GM10266 (cell line): Measurements from ENCODE around the gene MYRIP.

Experiments used
- DNase-seq: peaks from one replicate; pipeline ENCODE4 v3.0.0; 2012; ENCODE audit errors: extremely low spot score
- TF ChIP-seq, protein P1 (sequence below): IDR thresholded peaks from 2 replicates; pipeline ENCODE4 v1.5.1; 2012; ENCODE audit warnings: mild to moderate bottlenecking, low read depth; ENCODE audit not compliant: control insufficient read depth, insufficient read depth; ENCODE audit errors: missing control alignments

Gene MYRIP

GRCh38 chr3:40169983-40170382, 360.6 kb downstream of the MYRIP start:
- DNase-seq = no peak

DNA sequence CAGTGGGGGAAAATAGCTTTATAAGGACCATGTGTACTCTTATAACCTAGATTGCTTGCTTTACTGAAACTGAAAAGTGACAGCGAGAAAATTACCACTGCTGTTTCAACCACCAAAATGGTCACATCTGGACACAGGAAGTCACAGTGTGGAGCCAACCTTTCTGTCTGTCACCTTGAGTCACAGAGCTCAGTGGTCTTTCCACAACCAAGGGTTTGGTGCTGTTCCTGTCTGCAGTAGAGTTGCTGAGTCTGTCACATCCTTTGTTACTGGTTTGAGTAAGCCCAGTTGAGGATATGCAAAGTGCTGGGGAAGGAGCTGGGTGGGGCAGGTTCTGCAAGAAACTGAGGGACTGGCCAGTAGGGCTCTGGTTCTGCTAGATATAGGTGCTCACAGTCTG, 361.0 kb downstream of the MYRIP start:
- TF ChIP-seq, protein P1, sequence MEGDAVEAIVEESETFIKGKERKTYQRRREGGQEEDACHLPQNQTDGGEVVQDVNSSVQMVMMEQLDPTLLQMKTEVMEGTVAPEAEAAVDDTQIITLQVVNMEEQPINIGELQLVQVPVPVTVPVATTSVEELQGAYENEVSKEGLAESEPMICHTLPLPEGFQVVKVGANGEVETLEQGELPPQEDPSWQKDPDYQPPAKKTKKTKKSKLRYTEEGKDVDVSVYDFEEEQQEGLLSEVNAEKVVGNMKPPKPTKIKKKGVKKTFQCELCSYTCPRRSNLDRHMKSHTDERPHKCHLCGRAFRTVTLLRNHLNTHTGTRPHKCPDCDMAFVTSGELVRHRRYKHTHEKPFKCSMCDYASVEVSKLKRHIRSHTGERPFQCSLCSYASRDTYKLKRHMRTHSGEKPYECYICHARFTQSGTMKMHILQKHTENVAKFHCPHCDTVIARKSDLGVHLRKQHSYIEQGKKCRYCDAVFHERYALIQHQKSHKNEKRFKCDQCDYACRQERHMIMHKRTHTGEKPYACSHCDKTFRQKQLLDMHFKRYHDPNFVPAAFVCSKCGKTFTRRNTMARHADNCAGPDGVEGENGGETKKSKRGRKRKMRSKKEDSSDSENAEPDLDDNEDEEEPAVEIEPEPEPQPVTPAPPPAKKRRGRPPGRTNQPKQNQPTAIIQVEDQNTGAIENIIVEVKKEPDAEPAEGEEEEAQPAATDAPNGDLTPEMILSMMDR = no peak
- peak; percentile 42 for DNase-seq

More at GRCh38 chr3:40169983-40170382, 360.6 kb downstream of the MYRIP start:
- TF ChIP-seq, protein P1 = no peak

DNA sequence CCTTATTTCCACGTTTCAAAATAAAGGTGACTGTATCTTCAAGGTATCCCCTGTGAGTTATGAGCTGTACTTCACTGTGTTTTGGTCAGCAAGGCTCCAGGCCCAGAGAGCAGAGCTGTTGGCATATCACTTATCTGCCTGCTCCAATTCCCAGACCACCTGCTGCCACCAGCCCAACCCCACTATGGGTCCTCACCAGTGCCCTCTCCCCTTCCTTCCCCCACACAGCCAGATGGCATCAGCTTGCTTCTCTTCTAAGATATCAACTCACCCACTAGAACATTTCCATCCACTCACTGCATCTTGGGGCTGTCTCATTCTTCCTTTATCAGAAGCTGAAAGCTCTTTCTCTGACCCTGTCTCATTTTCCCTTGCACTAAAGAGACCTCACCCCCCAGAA, 363.2 kb downstream of the MYRIP start:
- TF ChIP-seq, protein P1 = no peak
- DNase-seq = no peak

DNA sequence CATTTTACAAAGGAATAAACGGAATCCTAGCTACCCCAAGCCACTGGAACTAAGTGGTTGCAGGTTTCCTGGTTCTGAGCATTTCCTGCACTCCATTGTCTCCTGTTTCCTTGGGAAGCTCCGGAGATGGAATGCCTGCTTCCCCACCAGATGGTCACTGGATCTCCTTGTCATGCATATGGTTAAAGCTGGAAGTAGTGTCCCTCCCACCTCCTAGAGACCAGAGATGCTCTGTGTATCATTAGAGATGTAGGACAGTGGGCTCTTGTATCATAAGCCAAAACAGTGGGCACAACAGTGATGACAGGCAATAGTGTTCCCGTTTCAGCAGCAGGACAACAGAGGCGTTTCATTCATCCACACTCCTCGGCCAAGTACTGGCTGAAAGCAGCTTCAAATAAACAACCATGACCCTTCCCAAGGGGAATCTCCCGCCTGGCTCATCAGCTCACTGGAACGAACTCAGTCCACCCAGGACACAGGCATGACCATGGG, 363.9 kb downstream of the MYRIP start:
- TF ChIP-seq, protein P1 = no peak
- DNase-seq = no peak

DNA sequence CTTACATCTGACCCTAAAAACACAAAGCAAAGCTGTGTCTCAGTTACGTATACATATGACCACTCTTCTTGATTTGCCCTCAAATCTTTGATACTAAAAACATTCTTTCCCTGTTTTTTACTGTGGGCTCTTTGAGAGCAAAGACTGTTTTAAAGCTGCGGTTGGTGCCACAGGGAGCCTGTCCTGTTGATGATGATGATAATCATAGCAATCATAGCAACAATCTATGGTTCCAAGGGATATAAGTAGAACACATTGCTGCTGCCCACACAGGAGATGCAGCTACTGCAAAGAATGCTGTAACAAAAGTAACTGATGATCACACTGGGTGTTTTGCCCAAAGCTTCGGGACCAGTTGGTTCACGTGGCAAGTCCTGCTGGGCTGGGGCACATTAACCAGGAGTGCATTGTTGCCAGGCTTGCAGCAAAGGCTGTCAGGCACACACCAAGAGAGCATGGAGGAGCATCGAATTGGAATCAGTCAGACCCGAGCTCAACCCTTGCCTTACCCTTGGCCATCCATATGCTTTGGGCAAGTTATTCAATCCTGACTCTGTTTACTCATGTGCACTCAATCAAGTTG, 368.7 kb downstream of the MYRIP start:
- TF ChIP-seq, protein P1 = no peak
- DNase-seq = no peak

DNA sequence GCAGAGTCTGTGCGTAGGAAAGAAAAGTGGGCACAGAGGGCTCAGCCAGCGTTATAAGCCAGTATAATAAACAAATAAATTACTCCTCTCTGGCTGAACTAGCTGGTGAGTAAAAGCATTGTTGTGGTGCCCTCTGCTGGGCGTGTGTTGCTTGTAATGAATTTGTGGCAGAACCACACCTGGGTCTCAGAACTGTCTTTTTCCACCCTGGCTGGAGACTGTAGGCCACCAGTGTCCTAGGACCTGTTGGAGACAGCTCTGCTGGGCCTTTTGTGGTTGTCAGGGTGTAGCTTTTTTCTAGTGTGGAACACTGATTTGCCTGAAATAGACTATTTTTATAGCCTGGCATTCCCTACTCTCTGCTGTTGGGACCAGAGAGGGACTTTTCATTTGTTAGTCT, 369.6 kb downstream of the MYRIP start:
- TF ChIP-seq, protein P1 = peak; percentile 74
- DNase-seq = peak; percentile 46

DNA sequence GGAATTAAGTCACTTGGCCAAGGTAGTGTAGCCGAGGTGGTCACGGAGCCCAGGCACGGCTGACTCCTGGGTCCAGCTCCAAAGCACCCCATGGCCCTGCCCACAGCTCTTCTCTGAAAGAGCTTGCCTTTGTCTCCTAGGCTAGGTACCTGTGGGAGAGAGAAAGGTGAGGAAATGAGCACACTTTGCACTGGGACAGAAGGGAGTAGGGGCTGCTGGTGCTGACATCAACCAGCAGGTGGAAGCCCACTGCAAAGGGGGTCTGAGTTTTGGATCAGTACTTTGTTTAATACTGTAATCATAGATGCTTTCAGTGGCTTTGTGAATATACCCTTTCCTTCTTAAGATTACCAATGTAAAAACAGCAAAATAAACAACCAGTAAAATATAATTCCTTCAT, 371.8 kb downstream of the MYRIP start:
- TF ChIP-seq, protein P1 = no peak
- no peak for DNase-seq
